GM20000 (cell line): ENCODE results near the gene MXRA7.
"Not testable (repeated sequence)": the region's sequence is repeated elsewhere in the genome, so short reads cannot be mapped to it uniquely, and the experiment has no call there.

Source experiments
- DNase-seq: peaks from one replicate; pipeline ENCODE4 v3.0.0; 2012; ENCODE audit warnings: low spot score
- CTCF ChIP-seq: IDR thresholded peaks from 2 replicates; pipeline ENCODE4 v1.5.1; 2012; ENCODE audit warnings: mild to moderate bottlenecking, control low read depth; ENCODE audit errors: extremely low read depth, missing control alignments

MXRA7 gene

GRCh38 chr17:76641501-76641900 lies 69.3 kb downstream of the MXRA7 start:
- TF ChIP-seq CTCF = no peak
- DNase-seq = no peak

- no peak for DNase-seq
- no peak for TF ChIP-seq CTCF
These were observed 70.0 kb downstream of the MXRA7 start for GRCh38 chr17:76640550-76641380.

GRCh38 chr17:76638263-76638662 lies 72.5 kb downstream of the MXRA7 start:
- no peak for DNase-seq

GRCh38 chr17:76636486-76637206 lies 74.1 kb downstream of the MXRA7 start:
- DNase-seq = not testable (repeated sequence)

More at GRCh38 chr17:76638263-76638662, 72.5 kb downstream of the MXRA7 start:
- TF ChIP-seq CTCF = no peak

- no peak for TF ChIP-seq CTCF
- DNase-seq = no peak
These were observed 75.0 kb downstream of the MXRA7 start for GRCh38 chr17:76635659-76636360.

- no peak for DNase-seq
- TF ChIP-seq CTCF = no peak
These were observed 75.7 kb downstream of the MXRA7 start for GRCh38 chr17:76635039-76635438.

- TF ChIP-seq CTCF = no peak
- no peak for DNase-seq
These were observed 77.0 kb downstream of the MXRA7 start for GRCh38 chr17:76633628-76634328.
